DND-41 (cell line): ENCODE results near the gene PALMD.

Experiments used
- EZH2 ChIP-seq: IDR thresholded peaks from 3 replicates; pipeline ENCODE4 v1.6.1; 2012; ENCODE audit warnings: borderline replicate concordance, low read depth, mild to moderate bottlenecking, moderate library complexity, low read length, inconsistent platforms; ENCODE audit not compliant: severe bottlenecking
- TF ChIP-seq, protein P1 (sequence below): IDR thresholded peaks from 2 replicates; pipeline ENCODE4 v1.5.1; 2012; ENCODE audit warnings: borderline replicate concordance, low read length, moderate library complexity, mild to moderate bottlenecking; ENCODE audit not compliant: poor library complexity, severe bottlenecking; ENCODE audit errors: extremely low read depth

DNA sequence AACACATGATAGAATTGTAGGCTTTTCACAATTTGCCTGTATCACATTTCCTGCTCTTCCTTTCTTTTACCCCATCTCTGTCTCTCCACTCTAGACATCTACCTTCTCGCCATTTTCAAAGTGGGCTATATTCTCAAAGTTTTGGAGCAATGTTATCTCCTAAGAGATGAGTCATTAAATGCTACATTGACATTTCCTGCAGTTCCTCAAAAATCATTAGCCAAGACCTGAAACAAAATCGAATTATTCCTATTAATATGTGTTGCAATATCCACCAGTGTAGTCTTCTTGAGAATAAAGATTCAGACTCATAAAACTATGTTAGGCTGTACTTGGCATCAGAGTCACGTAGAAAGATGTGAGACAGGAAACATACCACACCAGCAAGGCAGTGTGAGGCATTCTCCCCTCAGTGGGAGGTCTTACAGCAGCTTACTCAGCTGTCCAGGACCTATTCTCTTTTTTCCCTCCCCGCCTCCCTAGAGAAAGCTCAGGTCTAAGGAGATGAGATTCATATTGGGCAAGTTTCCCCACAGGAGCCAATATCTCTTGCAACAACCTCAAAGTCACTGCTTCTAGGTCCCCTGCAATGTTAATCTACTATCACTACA is 81.8 kb downstream of the PALMD start:
- TF ChIP-seq, protein P1, sequence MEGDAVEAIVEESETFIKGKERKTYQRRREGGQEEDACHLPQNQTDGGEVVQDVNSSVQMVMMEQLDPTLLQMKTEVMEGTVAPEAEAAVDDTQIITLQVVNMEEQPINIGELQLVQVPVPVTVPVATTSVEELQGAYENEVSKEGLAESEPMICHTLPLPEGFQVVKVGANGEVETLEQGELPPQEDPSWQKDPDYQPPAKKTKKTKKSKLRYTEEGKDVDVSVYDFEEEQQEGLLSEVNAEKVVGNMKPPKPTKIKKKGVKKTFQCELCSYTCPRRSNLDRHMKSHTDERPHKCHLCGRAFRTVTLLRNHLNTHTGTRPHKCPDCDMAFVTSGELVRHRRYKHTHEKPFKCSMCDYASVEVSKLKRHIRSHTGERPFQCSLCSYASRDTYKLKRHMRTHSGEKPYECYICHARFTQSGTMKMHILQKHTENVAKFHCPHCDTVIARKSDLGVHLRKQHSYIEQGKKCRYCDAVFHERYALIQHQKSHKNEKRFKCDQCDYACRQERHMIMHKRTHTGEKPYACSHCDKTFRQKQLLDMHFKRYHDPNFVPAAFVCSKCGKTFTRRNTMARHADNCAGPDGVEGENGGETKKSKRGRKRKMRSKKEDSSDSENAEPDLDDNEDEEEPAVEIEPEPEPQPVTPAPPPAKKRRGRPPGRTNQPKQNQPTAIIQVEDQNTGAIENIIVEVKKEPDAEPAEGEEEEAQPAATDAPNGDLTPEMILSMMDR = no peak
- TF ChIP-seq EZH2 = no peak
